ENCODE data around the gene PPIP5K2. TPM values are rescaled to one million over a fixed set of nuclear protein-coding genes. Genes with fewer than 3 reads are reported as not detected.
"Not testable (repeated sequence)": the region's sequence is repeated elsewhere in the genome, so short reads cannot be mapped to it uniquely, and the experiment has no call there.

The PPIP5K2 gene
- polyA plus RNA-seq, 3 donors, result 23.1 to 66.0 (median 41.1) TPM

- Histone ChIP-seq H2AFZ (ENCODE audit: insufficient read depth, low read depth, low read length, poor library complexity, severe bottlenecking) (no peak overlapping the region), H3K4me2 (replicated peaks; ENCODE audit: extremely low read depth, low read length, poor library complexity, severe bottlenecking) (no peak overlapping the region), H4K20me1 (ENCODE audit: insufficient read depth, low read length) (no peaks in the 10 kb centered on the region), H3K4me1 (ENCODE audit: control insufficient read depth in 1 of 2, insufficient read depth in 2 of 2, low read length in 2 of 2) (no peaks in the 10 kb centered on the region), H3K27me3 (ENCODE audit: control insufficient read depth in 2 of 2, insufficient read depth in 2 of 2, low read length in 2 of 2) (no peaks in the 10 kb centered on the region), H3K27ac (ENCODE audit: low read depth in 1 of 2, low read length in 2 of 2) (no peak overlapping the region), H3K9me3 (replicated peaks in 1 of 2; ENCODE audit: control insufficient read depth in 1 of 2, insufficient read depth in 1 of 2, low read length in 2 of 2) (no peaks in the 10 kb centered on the region), H3K9ac (ENCODE audit: insufficient read depth, low read length, poor library complexity, severe bottlenecking) (no peak overlapping the region), H3K4me3 (replicated peaks in 1 of 3; ENCODE audit: low read depth in 2 of 3, low read length in 3 of 3) (no peak overlapping the region), H3K36me3 (replicated peaks in 1 of 2; ENCODE audit: control insufficient read depth in 1 of 2, insufficient read depth in 2 of 2, low read length in 2 of 2) (no peaks in the 10 kb centered on the region), H3K79me2 (ENCODE audit: insufficient read depth, low read length) (no peaks in the 10 kb centered on the region)
- Mint-ChIP-seq H3K4me3 (no peak overlapping the region), H3K27ac (no peak overlapping the region), H3K9me3 (peaks cover 0 to 7% (median 2%) of the 10 kb centered on the region in 7 donors), H3K27me3 (ENCODE audit: low read depth in 3 of 3) (no peaks in the 10 kb centered on the region), H3K4me1 (peaks cover 4% of the 10 kb centered on the region), H3K36me3 (peaks cover 2 to 4% of the 10 kb centered on the region in 2 donors)
- DNase-seq, result no peak
- TF ChIP-seq CTCF (IDR thresholded peaks at IDR 0.05), result no peak
- intact Hi-C loops (cut with micrococcal nuclease), result no loop called here
- WGBS (ENCODE audit: insufficient coverage), result no CpG with 5 or more reads among the region's 5 CpGs
Measured at GRCh38 chr5:103218164-103218563, 98.1 kb downstream of the PPIP5K2 start.

GRCh38 chr5:103219074-103219473, 99.0 kb downstream of the PPIP5K2 start:
- H3K4me2 ChIP-seq (replicated peaks; ENCODE audit: extremely low read depth, low read length, poor library complexity, severe bottlenecking); H3K9me3 ChIP-seq (replicated peaks in 1 of 2; ENCODE audit: control insufficient read depth in 1 of 2, insufficient read depth in 1 of 2, low read length in 2 of 2); H4K20me1 ChIP-seq (ENCODE audit: insufficient read depth, low read length); H3K79me2 ChIP-seq (ENCODE audit: insufficient read depth, low read length); H3K4me3 Mint-ChIP-seq; intact Hi-C loops (cut with micrococcal nuclease); H3K36me3 Mint-ChIP-seq; H2AFZ ChIP-seq (ENCODE audit: insufficient read depth, low read depth, low read length, poor library complexity, severe bottlenecking); H3K4me1 Mint-ChIP-seq; H3K27me3 ChIP-seq (ENCODE audit: control insufficient read depth in 2 of 2, insufficient read depth in 2 of 2, low read length in 2 of 2); H3K36me3 ChIP-seq (replicated peaks in 1 of 2; ENCODE audit: control insufficient read depth in 1 of 2, insufficient read depth in 2 of 2, low read length in 2 of 2); H3K4me3 ChIP-seq (replicated peaks in 1 of 3; ENCODE audit: low read depth in 2 of 3, low read length in 3 of 3); H3K27me3 Mint-ChIP-seq (ENCODE audit: low read depth in 3 of 3); H3K27ac Mint-ChIP-seq; H3K27ac ChIP-seq (ENCODE audit: low read depth in 1 of 2, low read length in 2 of 2); H3K9me3 Mint-ChIP-seq; DNase-seq; H3K4me1 ChIP-seq (ENCODE audit: control insufficient read depth in 1 of 2, insufficient read depth in 2 of 2, low read length in 2 of 2); H3K9ac ChIP-seq (ENCODE audit: insufficient read depth, low read length, poor library complexity, severe bottlenecking): not testable (repeated sequence)
- no CpG with 5 or more reads among the region's 2 CpGs for WGBS (ENCODE audit: insufficient coverage)
